K562 (cell line): ENCODE data around the gene ACOD1.

Experiments
- HNRNPH1 ChIP-seq: fragments of 200-400 bp; formaldehyde crosslinking; optimal IDR thresholded peaks from 2 replicates; pipeline ENCODE3; 2017; ENCODE audit warnings: low read depth, mild to moderate bottlenecking, low read length, moderate library complexity
- REST ChIP-seq, 2 experiments: fragments of 450-650 bp; formaldehyde crosslinking in 1 of 2; IDR thresholded peaks; 2 replicates each; pipeline versions ENCODE4 v1.4.0 to v1.6.1; 2014 to 2020; ENCODE audit warnings: mild to moderate bottlenecking in 2 of 2, borderline replicate concordance in 1 of 2, low read depth in 1 of 2
- ZNF75A ChIP-seq: fragments of 450-650 bp; formaldehyde crosslinking; IDR thresholded peaks from 2 replicates; pipeline ENCODE4 v1.4.0; 2020; ENCODE audit warnings: mild to moderate bottlenecking
- TF ChIP-seq, protein P1 (sequence below): fragments of 450-650 bp; conservative IDR thresholded peaks from 2 replicates; pipeline ENCODE4 v1.6.1; 2016; ENCODE audit warnings: missing genetic modification characterization, low read depth, mild to moderate bottlenecking, missing compliant biosample characterization, moderate library complexity

GRCh38 chr13:76936763-76937162 is 11.5 kb upstream of the ACOD1 start:
- TF ChIP-seq, protein P1, sequence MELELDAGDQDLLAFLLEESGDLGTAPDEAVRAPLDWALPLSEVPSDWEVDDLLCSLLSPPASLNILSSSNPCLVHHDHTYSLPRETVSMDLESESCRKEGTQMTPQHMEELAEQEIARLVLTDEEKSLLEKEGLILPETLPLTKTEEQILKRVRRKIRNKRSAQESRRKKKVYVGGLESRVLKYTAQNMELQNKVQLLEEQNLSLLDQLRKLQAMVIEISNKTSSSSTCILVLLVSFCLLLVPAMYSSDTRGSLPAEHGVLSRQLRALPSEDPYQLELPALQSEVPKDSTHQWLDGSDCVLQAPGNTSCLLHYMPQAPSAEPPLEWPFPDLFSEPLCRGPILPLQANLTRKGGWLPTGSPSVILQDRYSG (tag), result no peak
- no peak for TF ChIP-seq ZNF75A (CRISPR knock-in tag)
- no peak for TF ChIP-seq HNRNPH1
- no peak for TF ChIP-seq REST (IDR thresholded peaks at IDR 0.05; ENCODE audit: borderline replicate concordance)
- no peak for TF ChIP-seq REST (CRISPR knock-in tag; IDR thresholded peaks at IDR 0.05; ENCODE audit: low read depth)
